Sigmoid colon (tissue), 7 donors: ENCODE measurements around the gene NT5DC4. TPM values are rescaled to one million over a fixed set of nuclear protein-coding genes. Genes with fewer than 3 reads are reported as not detected.

Experiments
- DNase-seq: peaks from one replicate; pipeline ENCODE4 v3.0.0-alpha.2; 2019
- H3K27ac ChIP-seq, 4 donors: fragments of 200-600 bp; sonication (generic); one replicate each; pipeline ENCODE4 v1.5.1; 2016 to 2019; ENCODE audit warnings: mild to moderate bottlenecking in 1 of 4
- H3K27me3 ChIP-seq, 3 donors: fragments of 200-600 bp; sonication (generic); one replicate each; pipeline ENCODE4 v1.5.1; 2019; ENCODE audit warnings: mild to moderate bottlenecking in 1 of 3
- H3K36me3 ChIP-seq, 4 donors: fragments of 200-600 bp; sonication (generic); one replicate each; pipeline ENCODE4 v1.5.1; 2016 to 2019
- H3K4me1 ChIP-seq, 4 donors: fragments of 200-600 bp; sonication (generic); one replicate each; pipeline ENCODE4 v1.5.1; 2017 to 2019
- H3K4me3 ChIP-seq, 4 donors: fragments of 200-600 bp; sonication (generic); one replicate each; pipeline ENCODE4 v1.5.1; 2017 to 2019; ENCODE audit warnings: mild to moderate bottlenecking in 2 of 4, moderate library complexity in 1 of 4
- H3K9me3 ChIP-seq, 4 donors: fragments of 200-600 bp in 3 of 4; sonication (generic) in 3 of 4; one replicate each; pipeline versions ENCODE4 v1.5.1 to v1.6.1; 2013 to 2019
- CTCF ChIP-seq, 4 experiments: fragments of 450-650 bp in 3 of 4; fragments of 200-600 bp in 1 of 4; IDR thresholded peaks; one replicate each; pipeline ENCODE4 v1.5.1; 2016 to 2019; ENCODE audit warnings: antibody characterized with exemption in 4 of 4, mild to moderate bottlenecking in 3 of 4, moderate library complexity in 2 of 4
- EP300 ChIP-seq, 4 donors: sonication (generic); formaldehyde crosslinking; IDR thresholded peaks; one replicate each; pipeline ENCODE4 v1.6.1; 2017; ENCODE audit warnings: antibody characterized with exemption in 4 of 4
- POLR2A ChIP-seq, 2 donors: fragments of 450-650 bp; IDR thresholded peaks; one replicate each; pipeline ENCODE4 v1.6.1; 2016; ENCODE audit warnings: antibody characterized with exemption in 2 of 2, mild to moderate bottlenecking in 2 of 2, moderate library complexity in 2 of 2
- POLR2AphosphoS5 ChIP-seq, 4 donors: sonication (generic); formaldehyde crosslinking; IDR thresholded peaks; one replicate each; pipeline ENCODE4 v1.6.1; 2017; ENCODE audit warnings: antibody characterized with exemption in 4 of 4
- WGBS, 2 donors: extraction: QIAGEN DNeasy Blood & Tissue Kit; methylation state at CpG; one replicate each; pipeline ENCODE4 v1.1.7; 2013; 5-methylcytosine and 5-hydroxymethylcytosine counted together
- intact Hi-C: fragments of 100-400 bp; cut with DNase I; formaldehyde crosslinking; loops from one replicate; pipeline ENCODE4 v1.15.1; 2023
- polyA plus RNA-seq, 3 donors: library from polyadenylated mRNA; stranded (reverse); fragments of 200-250 nt; gene quantifications; one replicate each; pipeline ENCODE4 v1.2.3, GENCODE V29; 2013
- total RNA-seq, 4 donors: library from RNA; depleted of rRNA; stranded (reverse); fragments of >200 nt; gene quantifications; one replicate each; pipeline ENCODE4 v1.1.0, GENCODE V29; 2016
- donor health status: healthy with polysubstance abuse.
- donor health status: Bipolar disorder and iron deficiency.
- donor health status: healthy.

NT5DC4 gene
- total and polyA plus RNA-seq, 7 donors = 0.89 TPM; not detected in 6

- H3K27me3 ChIP-seq = no peaks in the 10 kb centered on the region
- DNase-seq = peak; percentile 36
- TF ChIP-seq EP300 (IDR thresholded peaks at IDR 0.05) = no peak
- no peak for TF ChIP-seq CTCF (IDR thresholded peaks at IDR 0.05)
- no peak for TF ChIP-seq POLR2A (IDR thresholded peaks at IDR 0.05)
- TF ChIP-seq POLR2AphosphoS5 (IDR thresholded peaks at IDR 0.05) = no peak
- no peak overlapping the region for H3K27ac ChIP-seq
- intact Hi-C loops = loop anchor here (5.0 kb wide), 1 partner anchor 65 kb away; no protein-coding TSS in a partner anchor
- H3K4me3 ChIP-seq = no peak overlapping the region
- H3K4me1 ChIP-seq = peaks cover 0 to 4% (median 0%) of the 10 kb centered on the region in 4 donors
- WGBS, 2 donors = 65 to 71% methylated on average over 4 of the region's 4 CpGs
- no peaks in the 10 kb centered on the region for H3K9me3 ChIP-seq
- H3K36me3 ChIP-seq = no peaks in the 10 kb centered on the region
Measured at GRCh38 chr2:112691881-112692281, 28.9 kb upstream of the NT5DC4 start.

GRCh38 chr2:112692495-112692911 lies 28.3 kb upstream of the NT5DC4 start:
- H3K4me3 ChIP-seq = no peak overlapping the region
- no peaks in the 10 kb centered on the region for H3K27me3 ChIP-seq
- H3K4me1 ChIP-seq = peaks cover 0 to 4% (median 0%) of the 10 kb centered on the region in 4 donors
- DNase-seq = no peak
- 8 to 17% methylated on average over 5 of the region's 5 CpGs for WGBS, 2 donors
- no peaks in the 10 kb centered on the region for H3K9me3 ChIP-seq
- TF ChIP-seq EP300 (IDR thresholded peaks at IDR 0.05) (no peak), POLR2AphosphoS5 (IDR thresholded peaks at IDR 0.05) (no peak), POLR2A (IDR thresholded peaks at IDR 0.05) (no peak)
- H3K27ac ChIP-seq = no peak overlapping the region
- no peaks in the 10 kb centered on the region for H3K36me3 ChIP-seq
- intact Hi-C loops = loop anchor here (5.0 kb wide), 1 partner anchor 65 kb away; no protein-coding TSS in a partner anchor

GRCh38 chr2:112692918-112693317 lies 27.9 kb upstream of the NT5DC4 start:
- 86 to 91% methylated on average over 1 of the region's 1 CpG for WGBS, 2 donors
- intact Hi-C loops = loop anchor here (5.0 kb wide), 1 partner anchor 66 kb away; no protein-coding TSS in a partner anchor

GRCh38 chr2:112693596-112693995 lies 27.2 kb upstream of the NT5DC4 start:
- no peaks in the 10 kb centered on the region for H3K9me3 ChIP-seq
- intact Hi-C loops = loop anchor here (5.0 kb wide), 1 partner anchor 66 kb away; no protein-coding TSS in a partner anchor
- H3K4me3 ChIP-seq = no peak overlapping the region
- H3K27me3 ChIP-seq = no peaks in the 10 kb centered on the region
- no peak for TF ChIP-seq POLR2A (IDR thresholded peaks at IDR 0.05)
- TF ChIP-seq POLR2AphosphoS5 (IDR thresholded peaks at IDR 0.05) = no peak
- no peak for TF ChIP-seq EP300 (IDR thresholded peaks at IDR 0.05)
- TF ChIP-seq CTCF (IDR thresholded peaks at IDR 0.05) = no peak
- H3K4me1 ChIP-seq = peaks cover 0 to 4% (median 0%) of the 10 kb centered on the region in 4 donors
- DNase-seq = peak; percentile 50
- no peak overlapping the region for H3K27ac ChIP-seq
- 85 to 87% methylated on average over 9 of the region's 9 CpGs for WGBS, 2 donors
- no peaks in the 10 kb centered on the region for H3K36me3 ChIP-seq

More at GRCh38 chr2:112692918-112693317, 27.9 kb upstream of the NT5DC4 start:
- peak; percentile 40 for DNase-seq
- Histone ChIP-seq H3K4me3 (no peak overlapping the region), H3K9me3 (no peaks in the 10 kb centered on the region), H3K27me3 (no peaks in the 10 kb centered on the region), H3K4me1 (peaks cover 0 to 4% (median 0%) of the 10 kb centered on the region in 4 donors), H3K27ac (no peak overlapping the region), H3K36me3 (no peaks in the 10 kb centered on the region)
- TF ChIP-seq CTCF (IDR thresholded peaks at IDR 0.05) (no peak), EP300 (IDR thresholded peaks at IDR 0.05) (no peak), POLR2AphosphoS5 (IDR thresholded peaks at IDR 0.05) (no peak), POLR2A (IDR thresholded peaks at IDR 0.05) (no peak)

- H3K9me3 ChIP-seq = no peaks in the 10 kb centered on the region
- intact Hi-C loops = loop anchor here (5.0 kb wide), 1 partner anchor 67 kb away; no protein-coding TSS in a partner anchor
- no peak overlapping the region for H3K4me3 ChIP-seq
- H3K27me3 ChIP-seq = no peaks in the 10 kb centered on the region
- WGBS, 2 donors = 96% methylated on average over 12 of the region's 12 CpGs
- peaks cover 0 to 4% (median 0%) of the 10 kb centered on the region in 4 donors for H3K4me1 ChIP-seq
- DNase-seq = peak; percentile 24
- TF ChIP-seq CTCF (IDR thresholded peaks at IDR 0.05) (no peak), POLR2AphosphoS5 (IDR thresholded peaks at IDR 0.05) (no peak), EP300 (IDR thresholded peaks at IDR 0.05) (no peak), POLR2A (IDR thresholded peaks at IDR 0.05) (no peak)
- no peaks in the 10 kb centered on the region for H3K36me3 ChIP-seq
- no peak overlapping the region for H3K27ac ChIP-seq
Measured at GRCh38 chr2:112694182-112694581, 26.6 kb upstream of the NT5DC4 start.
